ENCODE data around the gene MYO1D.

Gene MYO1D

DNA sequence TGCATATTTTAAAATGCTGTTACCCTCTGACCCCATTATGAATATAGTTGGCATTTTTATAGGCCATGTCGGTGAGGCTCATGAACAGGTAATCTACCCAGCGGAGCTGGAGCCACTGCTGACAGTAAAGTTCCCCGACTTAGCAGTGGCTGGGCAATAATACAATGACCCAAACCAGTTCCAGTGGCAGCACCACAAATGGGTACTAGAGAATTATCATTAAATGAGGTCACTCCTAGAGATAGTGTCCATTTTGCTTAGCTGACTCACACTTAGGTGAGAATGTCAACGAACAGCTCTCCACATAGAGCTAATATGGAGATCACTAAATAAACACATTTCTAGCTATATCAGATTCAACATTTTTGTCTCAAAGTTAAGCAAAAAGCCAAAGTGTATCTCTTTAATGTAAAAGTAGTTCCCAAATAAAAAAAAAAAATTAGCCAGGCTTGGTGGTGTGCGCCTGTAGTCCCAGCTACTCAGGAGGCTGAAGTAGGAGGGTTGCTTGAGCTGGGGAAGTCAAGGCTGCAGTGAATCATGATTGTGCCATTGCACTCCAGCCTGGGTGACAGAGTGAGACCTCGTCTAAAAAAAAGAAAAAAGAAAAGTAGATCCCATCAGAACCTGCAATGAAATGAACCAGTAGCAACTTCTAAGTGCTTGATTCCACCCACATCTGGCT lies 7.4 kb downstream of the MYO1D start:
- Histone ChIP-seq H3K9me3 (replicated peaks in 1 of 2; ENCODE audit: control insufficient read depth in 2 of 2, insufficient read depth in 1 of 2, low read depth in 1 of 2, low read length in 2 of 2) (no peaks in the 10 kb centered on the region), H4K91ac (ENCODE audit: low read depth, low read length, poor library complexity) (no peak overlapping the region), H3K79me1 (ENCODE audit: low read depth, low read length) (no peaks in the 10 kb centered on the region), H3K4me2 (ENCODE audit: insufficient read depth, low read length, poor library complexity, severe bottlenecking) (no peak overlapping the region), H2AK5ac (ENCODE audit: low read depth, low read length) (no peak overlapping the region), H2BK120ac (ENCODE audit: low read depth, low read length) (no peak overlapping the region), H3K27ac (replicated peaks; ENCODE audit: low read length) (no peak overlapping the region), H3K9ac (ENCODE audit: low read depth, low read length, poor library complexity) (no peak overlapping the region), H3K23ac (ENCODE audit: low read depth, low read length, poor library complexity) (no peak overlapping the region), H2BK12ac (ENCODE audit: low read length) (no peak overlapping the region), H4K8ac (ENCODE audit: low read depth, low read length) (no peak overlapping the region), H3K4ac (ENCODE audit: low read length) (no peak overlapping the region), H2AFZ (ENCODE audit: low read length) (no peak overlapping the region), H3K18ac (ENCODE audit: low read length) (no peak overlapping the region), H3K27me3 (ENCODE audit: control insufficient read depth in 3 of 3, insufficient read depth in 3 of 3, low read depth in 1 of 3, low read length in 3 of 3) (peaks cover 0 to 33% (median 0%) of the 10 kb centered on the region in 3 experiments), H3K36me3 (replicated peaks in 1 of 2; ENCODE audit: control insufficient read depth in 2 of 2, insufficient read depth in 2 of 2, low read length in 2 of 2) (no peaks in the 10 kb centered on the region), H3K4me3 (ENCODE audit: low read length in 2 of 2) (no peak overlapping the region), H2BK15ac (ENCODE audit: low read length) (no peak overlapping the region), H3K4me1 (ENCODE audit: control insufficient read depth in 2 of 2, insufficient read depth in 1 of 2, low read depth in 1 of 2, low read length in 2 of 2) (no peaks in the 10 kb centered on the region), H3K14ac (ENCODE audit: low read length) (no peak overlapping the region), H2BK5ac (ENCODE audit: low read length) (no peak overlapping the region)
- no peak for DNase-seq (ENCODE audit: low spot score)
- WGBS, 2 donors (ENCODE audit: extremely low coverage in 2 of 2, insufficient read length in 2 of 2, insufficient replicate concordance in 1 of 2): no CpG with 5 or more reads among the region's 6 CpGs

DNA sequence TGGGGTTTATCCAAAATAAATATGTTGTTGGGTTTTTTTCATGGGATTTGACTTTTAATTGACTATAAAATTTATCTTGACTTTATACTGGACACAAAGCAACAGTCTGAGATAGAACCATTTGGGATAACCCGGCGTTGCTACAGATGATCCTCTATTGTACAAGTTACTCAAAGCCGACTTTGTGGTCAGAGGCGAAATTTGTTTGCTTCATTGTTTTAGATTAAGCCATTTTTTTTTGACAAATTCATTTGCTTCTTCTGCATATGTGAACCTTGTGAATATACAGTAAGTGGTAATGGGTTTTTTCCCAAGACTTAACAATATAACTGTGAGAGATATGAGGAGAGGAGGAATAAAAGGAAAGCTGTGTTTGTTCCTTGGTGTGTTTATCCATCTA lies 11.8 kb downstream of the MYO1D start:
- H2BK12ac ChIP-seq (ENCODE audit: low read length): no peak overlapping the region
- no CpG with 5 or more reads among the region's 4 CpGs for WGBS, 2 donors (ENCODE audit: extremely low coverage in 2 of 2, insufficient read length in 2 of 2, insufficient replicate concordance in 1 of 2)
- no peak overlapping the region for H2AFZ ChIP-seq (ENCODE audit: low read length)
- no peak overlapping the region for H3K4me2 ChIP-seq (ENCODE audit: insufficient read depth, low read length, poor library complexity, severe bottlenecking)
- no peak overlapping the region for H3K23ac ChIP-seq (ENCODE audit: low read depth, low read length, poor library complexity)
- H4K91ac ChIP-seq (ENCODE audit: low read depth, low read length, poor library complexity): no peak overlapping the region
- no peak overlapping the region for H3K4ac ChIP-seq (ENCODE audit: low read length)
- no peak overlapping the region for H3K27ac ChIP-seq (replicated peaks; ENCODE audit: low read length)
- H2BK5ac ChIP-seq (ENCODE audit: low read length): no peak overlapping the region
- no peaks in the 10 kb centered on the region for H3K4me1 ChIP-seq (ENCODE audit: control insufficient read depth in 2 of 2, insufficient read depth in 1 of 2, low read depth in 1 of 2, low read length in 2 of 2)
- no peaks in the 10 kb centered on the region for H3K36me3 ChIP-seq (replicated peaks in 1 of 2; ENCODE audit: control insufficient read depth in 2 of 2, insufficient read depth in 2 of 2, low read length in 2 of 2)
- no peak overlapping the region for H3K4me3 ChIP-seq (ENCODE audit: low read length in 2 of 2)
- no peak overlapping the region for H2AK5ac ChIP-seq (ENCODE audit: low read depth, low read length)
- H4K8ac ChIP-seq (ENCODE audit: low read depth, low read length): no peak overlapping the region
- no peak overlapping the region for H3K9ac ChIP-seq (ENCODE audit: low read depth, low read length, poor library complexity)
- no peak for DNase-seq (ENCODE audit: low spot score)
- no peak overlapping the region for H3K18ac ChIP-seq (ENCODE audit: low read length)
- no peaks in the 10 kb centered on the region for H3K79me1 ChIP-seq (ENCODE audit: low read depth, low read length)
- H2BK120ac ChIP-seq (ENCODE audit: low read depth, low read length): no peak overlapping the region
- H2BK15ac ChIP-seq (ENCODE audit: low read length): no peak overlapping the region
- no peaks in the 10 kb centered on the region for H3K9me3 ChIP-seq (replicated peaks in 1 of 2; ENCODE audit: control insufficient read depth in 2 of 2, insufficient read depth in 1 of 2, low read depth in 1 of 2, low read length in 2 of 2)
- no peak overlapping the region for H3K14ac ChIP-seq (ENCODE audit: low read length)
- peaks cover 0 to 30% (median 0%) of the 10 kb centered on the region in 3 experiments for H3K27me3 ChIP-seq (ENCODE audit: control insufficient read depth in 3 of 3, insufficient read depth in 3 of 3, low read depth in 1 of 3, low read length in 3 of 3)

DNA sequence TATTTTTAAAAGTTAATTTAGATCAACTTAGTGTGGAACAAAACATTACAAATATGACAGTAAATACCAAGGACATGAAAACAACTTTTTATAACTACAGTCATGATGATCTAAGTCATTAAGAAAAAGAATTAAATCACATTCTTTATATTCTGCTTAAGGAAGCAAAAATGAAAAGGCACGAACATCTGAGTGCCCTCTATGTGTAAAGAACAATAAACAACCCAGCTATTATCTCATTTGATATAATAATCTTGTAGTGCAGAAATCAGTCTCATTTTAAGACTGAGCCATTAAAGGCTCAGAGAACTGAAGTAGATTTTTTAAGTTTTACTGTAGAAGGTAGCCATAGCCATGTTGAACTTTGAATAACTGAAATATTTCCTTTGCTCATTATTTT lies 13.4 kb downstream of the MYO1D start:
- Histone ChIP-seq H4K91ac (ENCODE audit: low read depth, low read length, poor library complexity) (no peak overlapping the region), H3K14ac (ENCODE audit: low read length) (no peak overlapping the region), H3K18ac (ENCODE audit: low read length) (no peak overlapping the region), H2BK15ac (ENCODE audit: low read length) (no peak overlapping the region), H3K4me3 (ENCODE audit: low read length in 2 of 2) (no peak overlapping the region), H4K8ac (ENCODE audit: low read depth, low read length) (no peak overlapping the region), H3K9ac (ENCODE audit: low read depth, low read length, poor library complexity) (no peak overlapping the region), H3K79me1 (ENCODE audit: low read depth, low read length) (no peaks in the 10 kb centered on the region), H3K9me3 (replicated peaks in 1 of 2; ENCODE audit: control insufficient read depth in 2 of 2, insufficient read depth in 1 of 2, low read depth in 1 of 2, low read length in 2 of 2) (no peaks in the 10 kb centered on the region), H3K27me3 (ENCODE audit: control insufficient read depth in 3 of 3, insufficient read depth in 3 of 3, low read depth in 1 of 3, low read length in 3 of 3) (peaks cover 0 to 28% (median 0%) of the 10 kb centered on the region in 3 experiments), H3K23ac (ENCODE audit: low read depth, low read length, poor library complexity) (no peak overlapping the region), H2BK5ac (ENCODE audit: low read length) (no peak overlapping the region), H2BK12ac (ENCODE audit: low read length) (no peak overlapping the region), H3K4me2 (ENCODE audit: insufficient read depth, low read length, poor library complexity, severe bottlenecking) (no peak overlapping the region), H2BK120ac (ENCODE audit: low read depth, low read length) (no peak overlapping the region), H3K36me3 (replicated peaks in 1 of 2; ENCODE audit: control insufficient read depth in 2 of 2, insufficient read depth in 2 of 2, low read length in 2 of 2) (no peaks in the 10 kb centered on the region), H2AFZ (ENCODE audit: low read length) (no peak overlapping the region), H3K4me1 (ENCODE audit: control insufficient read depth in 2 of 2, insufficient read depth in 1 of 2, low read depth in 1 of 2, low read length in 2 of 2) (no peaks in the 10 kb centered on the region), H2AK5ac (ENCODE audit: low read depth, low read length) (no peak overlapping the region), H3K4ac (ENCODE audit: low read length) (no peak overlapping the region), H3K27ac (replicated peaks; ENCODE audit: low read length) (no peak overlapping the region)
- DNase-seq (ENCODE audit: low spot score): no peak
- no CpG with 5 or more reads among the region's 1 CpG for WGBS, 2 donors (ENCODE audit: extremely low coverage in 2 of 2, insufficient read length in 2 of 2, insufficient replicate concordance in 1 of 2)

DNA sequence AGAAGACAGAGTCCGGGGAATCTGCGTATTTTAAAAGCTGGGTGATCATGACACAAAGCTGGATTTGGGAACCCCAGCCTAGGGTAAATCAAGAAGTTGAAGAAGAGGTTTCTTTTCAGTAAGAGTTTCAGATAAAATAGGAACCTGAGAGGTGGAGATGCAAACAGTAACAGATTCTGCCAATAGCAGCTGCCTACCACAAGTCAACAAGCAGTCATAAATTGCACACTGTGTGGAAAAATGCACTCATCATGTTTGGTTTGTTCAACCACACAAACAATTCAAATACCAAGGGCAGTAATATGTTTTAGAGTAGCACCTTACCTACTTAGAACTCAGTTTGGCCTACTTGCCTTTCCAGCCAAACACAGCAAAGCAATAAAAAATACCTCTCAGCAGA lies 14.0 kb downstream of the MYO1D start:
- H2BK5ac ChIP-seq (ENCODE audit: low read length): no peak overlapping the region
- no peaks in the 10 kb centered on the region for H3K79me1 ChIP-seq (ENCODE audit: low read depth, low read length)
- no peak overlapping the region for H3K27ac ChIP-seq (replicated peaks; ENCODE audit: low read length)
- no peak for DNase-seq (ENCODE audit: low spot score)
- H3K4ac ChIP-seq (ENCODE audit: low read length): no peak overlapping the region
- no peak overlapping the region for H2AFZ ChIP-seq (ENCODE audit: low read length)
- no peaks in the 10 kb centered on the region for H3K36me3 ChIP-seq (replicated peaks in 1 of 2; ENCODE audit: control insufficient read depth in 2 of 2, insufficient read depth in 2 of 2, low read length in 2 of 2)
- H4K91ac ChIP-seq (ENCODE audit: low read depth, low read length, poor library complexity): no peak overlapping the region
- no peak overlapping the region for H3K4me3 ChIP-seq (ENCODE audit: low read length in 2 of 2)
- H2BK15ac ChIP-seq (ENCODE audit: low read length): no peak overlapping the region
- H2AK5ac ChIP-seq (ENCODE audit: low read depth, low read length): no peak overlapping the region
- no peak overlapping the region for H2BK120ac ChIP-seq (ENCODE audit: low read depth, low read length)
- H2BK12ac ChIP-seq (ENCODE audit: low read length): no peak overlapping the region
- no peak overlapping the region for H3K14ac ChIP-seq (ENCODE audit: low read length)
- no peak overlapping the region for H3K4me2 ChIP-seq (ENCODE audit: insufficient read depth, low read length, poor library complexity, severe bottlenecking)
- H4K8ac ChIP-seq (ENCODE audit: low read depth, low read length): no peak overlapping the region
- H3K4me1 ChIP-seq (ENCODE audit: control insufficient read depth in 2 of 2, insufficient read depth in 1 of 2, low read depth in 1 of 2, low read length in 2 of 2): no peaks in the 10 kb centered on the region
- no peak overlapping the region for H3K23ac ChIP-seq (ENCODE audit: low read depth, low read length, poor library complexity)
- no peak overlapping the region for H3K9ac ChIP-seq (ENCODE audit: low read depth, low read length, poor library complexity)
- no peaks in the 10 kb centered on the region for H3K9me3 ChIP-seq (replicated peaks in 1 of 2; ENCODE audit: control insufficient read depth in 2 of 2, insufficient read depth in 1 of 2, low read depth in 1 of 2, low read length in 2 of 2)
- no CpG with 5 or more reads among the region's 2 CpGs for WGBS, 2 donors (ENCODE audit: extremely low coverage in 2 of 2, insufficient read length in 2 of 2, insufficient replicate concordance in 1 of 2)
- H3K18ac ChIP-seq (ENCODE audit: low read length): no peak overlapping the region
- peaks cover 0 to 22% (median 0%) of the 10 kb centered on the region in 3 experiments for H3K27me3 ChIP-seq (ENCODE audit: control insufficient read depth in 3 of 3, insufficient read depth in 3 of 3, low read depth in 1 of 3, low read length in 3 of 3)
